Ishikawa (cell line): Measurements from ENCODE around the gene C17orf100.

Experiments used
- NFIC ChIP-seq: IDR thresholded peaks from 2 replicates; pipeline ENCODE4 v1.6.1; 2012
- RAD21 ChIP-seq: IDR thresholded peaks from 2 replicates; pipeline ENCODE4 v1.6.1; 2012; ENCODE audit warnings: low read depth
- TCF12 ChIP-seq: IDR thresholded peaks from 2 replicates; pipeline ENCODE4 v1.6.1; 2012; ENCODE audit warnings: low read depth
- TF ChIP-seq, protein P1 (sequence below): IDR thresholded peaks from 2 replicates; pipeline ENCODE4 v1.6.1; 2012
- TF ChIP-seq, protein P2 (sequence below): IDR thresholded peaks from 2 replicates; pipeline ENCODE4 v1.6.1; 2012; ENCODE audit warnings: low read depth, mild to moderate bottlenecking

DNA sequence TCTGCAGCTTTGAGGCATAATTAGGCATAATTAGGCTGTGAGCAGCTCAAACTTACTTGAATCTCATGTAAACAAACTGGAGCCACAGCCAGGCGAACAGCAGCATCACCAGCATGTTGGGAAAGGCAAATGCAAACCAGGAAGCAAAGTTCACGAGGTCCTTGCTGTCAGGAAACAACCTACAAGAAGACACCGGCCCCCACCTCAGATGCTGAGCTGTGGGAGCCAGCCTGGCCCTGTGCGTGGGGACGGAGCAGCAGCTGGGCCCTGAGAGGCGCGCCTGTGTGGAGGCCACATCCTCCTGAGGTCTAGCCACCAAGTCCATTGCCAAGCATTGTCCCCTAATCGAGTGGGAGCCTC is 49.4 kb downstream of the C17orf100 start:
- TF ChIP-seq RAD21 = no peak
- no peak for TF ChIP-seq NFIC
- TF ChIP-seq, protein P1, sequence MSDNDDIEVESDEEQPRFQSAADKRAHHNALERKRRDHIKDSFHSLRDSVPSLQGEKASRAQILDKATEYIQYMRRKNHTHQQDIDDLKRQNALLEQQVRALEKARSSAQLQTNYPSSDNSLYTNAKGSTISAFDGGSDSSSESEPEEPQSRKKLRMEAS = no peak
- TF ChIP-seq TCF12 = no peak
- TF ChIP-seq, protein P2, sequence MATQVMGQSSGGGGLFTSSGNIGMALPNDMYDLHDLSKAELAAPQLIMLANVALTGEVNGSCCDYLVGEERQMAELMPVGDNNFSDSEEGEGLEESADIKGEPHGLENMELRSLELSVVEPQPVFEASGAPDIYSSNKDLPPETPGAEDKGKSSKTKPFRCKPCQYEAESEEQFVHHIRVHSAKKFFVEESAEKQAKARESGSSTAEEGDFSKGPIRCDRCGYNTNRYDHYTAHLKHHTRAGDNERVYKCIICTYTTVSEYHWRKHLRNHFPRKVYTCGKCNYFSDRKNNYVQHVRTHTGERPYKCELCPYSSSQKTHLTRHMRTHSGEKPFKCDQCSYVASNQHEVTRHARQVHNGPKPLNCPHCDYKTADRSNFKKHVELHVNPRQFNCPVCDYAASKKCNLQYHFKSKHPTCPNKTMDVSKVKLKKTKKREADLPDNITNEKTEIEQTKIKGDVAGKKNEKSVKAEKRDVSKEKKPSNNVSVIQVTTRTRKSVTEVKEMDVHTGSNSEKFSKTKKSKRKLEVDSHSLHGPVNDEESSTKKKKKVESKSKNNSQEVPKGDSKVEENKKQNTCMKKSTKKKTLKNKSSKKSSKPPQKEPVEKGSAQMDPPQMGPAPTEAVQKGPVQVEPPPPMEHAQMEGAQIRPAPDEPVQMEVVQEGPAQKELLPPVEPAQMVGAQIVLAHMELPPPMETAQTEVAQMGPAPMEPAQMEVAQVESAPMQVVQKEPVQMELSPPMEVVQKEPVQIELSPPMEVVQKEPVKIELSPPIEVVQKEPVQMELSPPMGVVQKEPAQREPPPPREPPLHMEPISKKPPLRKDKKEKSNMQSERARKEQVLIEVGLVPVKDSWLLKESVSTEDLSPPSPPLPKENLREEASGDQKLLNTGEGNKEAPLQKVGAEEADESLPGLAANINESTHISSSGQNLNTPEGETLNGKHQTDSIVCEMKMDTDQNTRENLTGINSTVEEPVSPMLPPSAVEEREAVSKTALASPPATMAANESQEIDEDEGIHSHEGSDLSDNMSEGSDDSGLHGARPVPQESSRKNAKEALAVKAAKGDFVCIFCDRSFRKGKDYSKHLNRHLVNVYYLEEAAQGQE = no peak
